ENCODE measurements around the gene DBI.

GRCh38 chr2:119419803-119420508 lies 53.2 kb downstream of the DBI start:
- TF ChIP-seq REST (IDR thresholded peaks at IDR 0.05; ENCODE audit: insufficient read depth in 1 of 2, low read depth in 2 of 2, low read length in 2 of 2): no peak
- no peak for TF ChIP-seq POLR2AphosphoS5 (IDR thresholded peaks at IDR 0.05; ENCODE audit: low read depth, low read length)
- no peak for TF ChIP-seq TAF1 (IDR thresholded peaks at IDR 0.05; ENCODE audit: borderline replicate concordance, insufficient read depth, low read length)

All from PFSK-1 (cell line).